Hematopoietic multipotent progenitor cell treated with erythropoietin and hydrocortisone succinate and interleukin-3 and kit ligand, for 4 days (in vitro differentiated cells): Measurements from ENCODE around the gene CDKL4.
"Not testable (repeated sequence)": the region's sequence is repeated elsewhere in the genome, so short reads cannot be mapped to it uniquely, and the experiment has no call there.

ENCODE experiments used
- DNase-seq: peaks from one replicate; pipeline ENCODE4 v3.0.0-alpha.2; 2015

Gene CDKL4

DNA sequence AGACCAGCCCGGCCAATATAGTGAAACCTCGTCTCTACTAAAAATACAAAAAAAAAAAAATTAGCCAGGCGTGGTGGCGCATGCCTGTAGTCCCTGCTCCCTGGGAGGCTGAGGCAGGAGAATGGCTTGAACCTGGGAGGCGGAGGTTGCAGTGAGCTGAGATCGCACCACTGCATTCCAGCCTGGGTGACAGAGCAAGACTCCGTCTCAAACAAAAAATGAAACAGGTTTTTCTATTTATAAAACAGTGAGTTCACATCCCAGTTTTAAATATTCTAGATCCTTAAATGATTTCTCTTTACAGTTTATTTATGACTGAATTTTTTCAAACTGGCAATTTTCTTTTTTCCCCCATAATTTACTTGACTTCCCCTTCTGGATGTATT is 102.8 kb downstream of the CDKL4 start:
- DNase-seq: not testable (repeated sequence)

- DNase-seq: no peak
Observed at GRCh38 chr2:39140322-39140847, 103.4 kb downstream of the CDKL4 start.

GRCh38 chr2:39139511-39140237 is 104.1 kb downstream of the CDKL4 start:
- no peak for DNase-seq

- no peak for DNase-seq
Observed at GRCh38 chr2:39138837-39139211, 104.9 kb downstream of the CDKL4 start.

DNA sequence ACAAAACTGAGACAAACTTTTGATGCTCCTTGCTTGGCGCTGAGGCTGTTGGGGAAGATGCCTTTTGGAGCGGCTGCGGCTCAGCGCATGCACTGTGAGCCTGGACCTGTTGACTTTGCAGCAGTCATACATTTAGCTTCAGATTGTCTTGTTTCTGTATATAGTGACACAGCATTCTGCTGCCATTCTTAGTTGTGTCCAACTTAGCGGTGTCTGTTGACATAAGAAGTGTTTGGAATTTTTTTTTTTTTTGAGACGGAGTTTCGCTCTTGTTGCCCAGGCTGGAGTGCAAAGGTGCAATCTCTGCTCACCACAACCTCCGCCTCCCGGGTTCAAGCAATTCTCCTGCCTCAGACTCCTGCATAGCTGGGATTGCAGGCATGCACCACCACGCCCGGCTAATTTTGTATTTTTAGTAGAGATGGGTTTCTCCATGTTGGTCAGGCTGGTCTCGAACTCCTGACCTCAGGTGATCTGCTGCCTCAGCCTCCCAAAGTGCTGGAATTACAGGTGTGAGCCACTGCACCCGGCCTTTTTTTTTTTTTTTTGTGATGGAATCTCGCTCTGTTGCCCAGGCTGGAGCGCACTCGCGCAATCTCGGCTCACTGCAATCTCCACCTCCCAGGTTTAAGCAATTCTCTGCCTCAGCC is 105.5 kb downstream of the CDKL4 start:
- DNase-seq: not testable (repeated sequence)

DNA sequence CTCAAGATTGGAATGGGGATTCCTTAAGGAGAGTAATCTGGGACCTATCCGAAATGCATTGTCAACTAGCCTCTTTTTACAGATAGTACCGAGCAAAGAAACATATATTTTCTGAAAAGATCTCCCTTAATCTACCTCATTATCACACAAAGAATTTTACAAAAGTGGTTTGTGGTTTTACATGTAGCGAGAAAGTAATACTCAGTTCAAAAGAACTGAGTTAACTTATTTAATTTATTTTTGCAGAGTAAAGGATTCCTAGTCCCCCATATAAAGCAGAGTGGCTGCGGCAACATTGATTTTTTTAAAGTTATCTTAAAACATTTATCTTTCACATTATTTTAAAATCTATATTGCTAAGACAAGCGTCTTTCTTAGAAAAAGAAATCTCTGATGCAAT is 107.0 kb downstream of the CDKL4 start:
- peak; percentile 48 for DNase-seq

GRCh38 chr2:39135690-39136259 is 108.0 kb downstream of the CDKL4 start:
- peak; percentile 85 for DNase-seq

- no peak for DNase-seq
Observed at GRCh38 chr2:39133215-39133851, 110.4 kb downstream of the CDKL4 start.

DNA sequence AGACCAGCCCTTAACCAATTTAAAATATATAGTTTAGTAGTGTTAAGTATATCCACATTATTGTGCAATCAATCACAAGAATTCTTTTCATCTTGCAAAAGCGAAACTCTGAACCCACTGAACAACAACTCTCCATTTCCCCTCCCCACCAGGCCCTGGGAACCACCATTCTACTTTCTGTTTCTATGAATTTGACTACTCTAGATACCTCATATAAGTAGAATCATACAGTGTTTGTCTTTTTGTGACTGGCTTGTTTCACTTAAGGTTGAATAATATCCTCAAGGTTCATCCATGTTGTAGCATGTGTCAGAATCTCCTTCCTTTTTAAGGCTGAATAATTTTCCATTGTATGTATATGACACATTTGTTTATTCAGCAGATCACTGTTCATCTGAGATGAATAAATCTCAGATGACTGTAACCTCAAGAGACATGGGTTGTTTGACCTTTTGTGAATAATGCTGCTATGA is 114.8 kb downstream of the CDKL4 start:
- DNase-seq: peak; percentile 52

GRCh38 chr2:39127973-39128372 is 115.8 kb downstream of the CDKL4 start:
- peak; percentile 85 for DNase-seq
